HG03565 (cell line): ENCODE measurements around the gene PTRH2.
"Not testable (repeated sequence)": the region's sequence is repeated elsewhere in the genome, so short reads cannot be mapped to it uniquely, and the experiment has no call there.

Experiments used
- ATAC-seq: cut with Tn5 transposase; IDR thresholded peaks from one replicate; pipeline ENCODE4 v1.9.1; 2021; ENCODE audit warnings: mild to moderate bottlenecking, moderate library complexity; ENCODE audit not compliant: unreplicated experiment

The PTRH2 gene

GRCh38 chr17:59707149-59707970 lies at the start of gene PTRH2, which contains the start of gene VMP1:
Gene PTRH2, minus strand, starts transcription at chr17:59707430. Its CDS starts 9,452 bp downstream, at chr17:59697978.
Gene VMP1, plus strand, starts transcription at chr17:59707654. Its CDS starts 23,793 bp downstream, at chr17:59731447.
- ATAC-seq: peak; percentile 94

GRCh38 chr17:59756236-59756818 lies 49.1 kb upstream of the PTRH2 start:
- no peak for ATAC-seq

GRCh38 chr17:59755069-59755468 lies 47.8 kb upstream of the PTRH2 start:
- not testable (repeated sequence) for ATAC-seq

DNA sequence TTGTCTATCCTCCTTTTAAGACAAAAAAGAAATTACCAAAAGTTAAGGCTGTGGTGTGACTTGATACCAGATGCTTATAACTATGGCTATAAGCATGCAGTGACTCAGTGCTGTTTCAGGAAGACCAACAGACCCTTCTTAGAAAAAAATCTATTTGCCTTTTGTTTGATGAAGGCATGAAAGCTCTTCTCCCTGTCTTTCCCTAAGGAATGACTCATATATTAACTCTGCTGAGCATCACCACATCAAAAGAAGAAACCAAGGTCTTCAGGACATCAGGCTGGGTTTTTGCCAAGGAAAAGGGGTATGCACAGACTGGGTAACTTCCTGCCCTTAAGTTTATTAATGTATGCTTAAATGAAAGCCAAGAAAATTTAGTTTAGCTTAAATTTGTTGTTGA lies 47.3 kb upstream of the PTRH2 start:
- no peak for ATAC-seq

DNA sequence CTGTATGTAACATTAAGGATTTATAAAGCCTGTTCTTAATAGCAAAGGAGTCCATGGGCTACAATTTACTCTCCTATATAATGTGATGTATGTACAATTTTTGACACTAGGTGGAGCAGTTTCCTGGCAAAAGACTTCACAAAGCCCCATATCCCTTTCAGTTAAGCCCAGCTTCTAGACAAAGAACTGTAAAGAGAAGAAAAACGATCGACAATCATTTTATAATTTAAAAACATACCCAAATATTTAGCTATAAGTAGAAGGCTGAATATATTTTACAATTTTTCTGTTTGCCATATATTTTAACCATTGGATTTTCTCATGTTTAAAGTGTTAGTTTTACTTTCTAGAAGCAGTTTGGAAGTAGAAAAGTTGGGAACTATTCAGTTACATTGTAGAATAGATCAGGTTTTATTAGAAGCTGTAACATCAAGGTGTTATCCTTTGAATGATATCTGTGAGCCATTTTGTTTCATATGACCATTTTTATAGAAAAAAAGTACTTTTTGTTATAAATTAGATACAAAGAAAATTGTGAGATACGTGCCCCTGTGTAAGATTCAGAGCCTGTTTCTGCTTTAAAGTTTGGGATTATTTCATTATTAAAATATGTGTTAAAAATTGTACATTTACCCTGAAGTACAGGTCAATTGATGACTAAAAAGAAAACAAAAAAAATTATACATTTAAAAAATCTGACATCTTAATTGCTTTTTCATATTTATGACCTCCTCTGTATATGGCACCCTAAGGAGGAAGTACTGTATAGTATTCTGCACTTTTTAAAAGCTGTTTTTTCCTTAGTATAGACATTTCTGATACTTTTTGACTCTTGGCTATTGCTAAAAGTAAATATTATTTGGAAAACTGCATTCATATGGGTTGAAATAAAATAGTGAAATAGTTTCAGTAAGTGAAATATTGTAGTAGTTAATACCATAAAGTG lies 46.6 kb upstream of the PTRH2 start:
- ATAC-seq: peak; percentile 55

DNA sequence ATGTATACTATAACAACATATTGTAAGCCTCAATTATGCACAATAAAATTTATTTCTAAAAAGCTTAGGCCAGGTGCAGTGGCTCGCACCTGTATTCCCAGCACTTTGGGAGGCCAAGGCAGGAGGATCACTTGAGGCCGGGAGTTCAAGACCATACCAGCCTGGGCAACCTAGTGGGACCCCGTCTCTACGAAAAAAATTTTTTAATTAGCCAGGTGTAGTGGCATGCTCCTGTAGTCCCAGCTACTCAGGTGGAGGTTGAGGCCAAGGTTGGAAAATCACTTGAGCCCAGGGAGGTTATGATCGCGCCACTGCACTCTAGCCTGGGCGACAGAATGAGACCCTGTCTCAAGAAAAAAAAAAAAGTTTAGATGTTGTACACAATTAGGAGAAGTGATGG lies 45.7 kb upstream of the PTRH2 start:
- no peak for ATAC-seq

- ATAC-seq: no peak
Observed at GRCh38 chr17:59752446-59752845, 45.2 kb upstream of the PTRH2 start.

- peak; percentile 32 for ATAC-seq
Observed at GRCh38 chr17:59751955-59752413, 44.8 kb upstream of the PTRH2 start.

- ATAC-seq: no peak
Observed at GRCh38 chr17:59748591-59748990, 41.4 kb upstream of the PTRH2 start.

GRCh38 chr17:59746849-59747445 lies 39.7 kb upstream of the PTRH2 start:
- ATAC-seq: no peak

DNA sequence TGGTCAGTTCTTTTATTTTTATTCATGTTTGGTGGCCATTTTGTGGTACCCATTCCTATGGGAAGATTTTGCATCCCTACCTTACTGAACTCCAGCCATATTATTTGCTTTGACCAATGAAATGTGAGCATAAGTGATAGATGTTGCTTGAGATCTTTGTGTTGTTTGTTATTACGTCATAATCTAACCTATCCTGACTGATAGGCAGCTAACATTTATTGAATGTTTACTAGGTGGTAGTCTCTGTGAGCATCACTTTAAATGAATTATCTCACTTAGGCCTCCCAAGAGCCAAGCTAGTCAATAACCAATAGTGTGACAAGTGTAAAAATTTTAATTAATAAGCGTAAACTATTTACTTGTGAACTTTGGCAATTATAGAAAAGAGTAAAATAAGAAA lies 37.8 kb upstream of the PTRH2 start:
- ATAC-seq: no peak

DNA sequence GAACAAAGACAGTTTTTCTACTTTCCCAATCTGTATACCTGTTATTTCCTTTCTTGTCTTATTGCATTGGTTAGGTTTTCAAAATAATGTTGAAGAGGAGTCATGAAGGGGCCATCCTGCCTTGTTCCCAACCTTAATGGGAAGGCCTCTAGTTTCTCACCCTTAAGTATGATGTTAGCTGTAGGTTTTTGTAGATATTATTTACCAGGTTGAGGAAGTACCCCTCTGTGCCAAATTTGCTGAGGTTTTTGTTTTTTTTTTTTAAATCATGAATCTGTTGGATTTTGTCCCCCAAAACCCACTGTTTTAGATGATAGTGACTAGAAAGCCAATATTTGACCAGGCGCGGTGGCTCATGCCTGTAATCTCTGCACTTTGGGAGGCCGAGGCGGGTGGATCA lies 36.6 kb upstream of the PTRH2 start:
- no peak for ATAC-seq

GRCh38 chr17:59737324-59737723 lies 30.1 kb upstream of the PTRH2 start:
- ATAC-seq: no peak

DNA sequence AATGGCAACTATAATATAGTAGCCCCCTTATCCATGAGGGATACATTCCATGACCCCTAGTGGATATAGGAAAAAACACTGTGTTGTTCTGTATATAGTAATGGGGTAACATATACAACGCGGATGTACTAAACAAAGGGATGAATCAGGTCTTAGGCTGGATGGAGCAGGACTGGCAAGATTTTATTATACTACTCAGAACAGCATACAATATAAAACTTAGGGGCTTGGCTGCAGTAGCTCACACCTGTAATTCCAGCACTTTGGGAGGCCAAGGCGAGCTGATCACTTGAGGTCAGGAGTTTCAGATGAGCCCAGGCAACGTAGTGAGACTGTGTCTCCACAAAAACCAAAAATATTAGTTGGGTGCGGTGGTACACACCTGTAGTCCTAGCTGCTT lies 27.0 kb upstream of the PTRH2 start:
- no peak for ATAC-seq

GRCh38 chr17:59733697-59734096 lies 26.5 kb upstream of the PTRH2 start:
- ATAC-seq: no peak

DNA sequence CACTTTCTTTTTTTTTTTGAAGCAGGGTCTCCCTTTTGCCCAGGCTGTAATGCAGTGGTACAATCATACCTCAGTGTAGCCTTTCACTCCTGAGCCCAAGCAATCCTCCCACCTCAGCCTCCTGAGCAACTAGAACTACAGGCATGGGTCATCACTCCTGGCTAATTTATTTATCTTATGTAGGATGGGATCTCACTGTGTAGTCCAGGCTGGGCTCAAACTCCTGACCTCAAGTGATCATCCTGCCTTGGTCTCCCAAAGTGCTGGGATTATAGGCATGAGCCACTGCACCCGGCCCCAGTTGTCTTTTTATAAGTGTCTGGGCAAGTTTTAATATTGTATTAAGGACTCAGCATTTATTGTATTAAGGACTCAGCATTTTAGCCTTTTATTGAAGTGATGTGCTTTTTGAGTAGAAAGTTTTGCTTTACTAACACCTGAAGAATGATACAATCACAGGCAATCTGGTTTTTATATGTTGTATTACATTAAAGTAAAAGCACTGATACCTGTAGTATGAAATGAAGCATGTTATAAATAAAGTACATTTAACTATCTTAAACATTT lies 23.1 kb upstream of the PTRH2 start:
- ATAC-seq: no peak

GRCh38 chr17:59727817-59728533 lies 20.7 kb upstream of the PTRH2 start:
- ATAC-seq: no peak

DNA sequence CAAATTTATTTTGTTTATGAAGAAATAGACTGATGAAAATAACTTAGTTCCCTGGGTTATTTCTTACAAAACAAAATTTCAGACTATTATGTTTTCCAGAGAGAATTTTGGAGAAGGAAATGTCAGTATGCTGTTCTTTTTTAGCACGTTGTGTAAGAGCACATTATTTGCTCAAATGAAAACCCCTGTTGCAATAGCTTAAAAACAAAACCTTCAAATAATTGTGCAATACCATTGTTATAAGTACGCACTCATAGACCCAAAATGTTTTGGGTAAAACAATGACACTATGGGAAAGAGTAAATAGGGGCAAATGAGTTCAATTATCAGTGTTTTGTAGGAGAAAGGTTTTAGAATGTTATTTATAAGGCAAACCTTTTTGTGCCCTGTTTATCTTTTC lies 18.5 kb upstream of the PTRH2 start:
- no peak for ATAC-seq

GRCh38 chr17:59723607-59724006 lies 16.4 kb upstream of the PTRH2 start:
- ATAC-seq: no peak

DNA sequence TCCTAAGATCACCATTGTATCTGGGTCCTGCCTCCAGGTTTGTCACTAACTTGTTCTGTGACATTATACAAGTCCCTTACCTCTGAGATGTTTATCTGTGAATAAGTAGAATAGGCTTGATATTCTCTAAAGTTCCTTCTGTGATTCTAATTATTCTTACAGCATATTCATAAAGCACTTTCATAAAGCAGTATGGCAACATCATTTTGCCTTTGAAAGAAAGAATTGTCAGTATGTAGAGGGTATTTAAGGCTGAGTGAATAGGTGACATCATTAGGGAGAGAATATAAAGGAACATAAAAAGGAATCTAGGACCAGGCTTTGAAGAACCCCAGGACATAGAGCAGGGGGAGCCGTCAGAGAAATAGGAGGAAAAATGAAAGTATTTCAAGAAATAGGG lies 15.8 kb upstream of the PTRH2 start:
- ATAC-seq: no peak
